Activated T-cell treated with anti-CD3 and anti-CD28 coated beads, Interleukin-2, amount 50 U/mL, for 1 hour (primary cell): ENCODE data around the gene REEP5.
"Not testable (repeated sequence)": the region's sequence is repeated elsewhere in the genome, so short reads cannot be mapped to it uniquely, and the experiment has no call there.

ENCODE experiments used
- DNase-seq: peaks from one replicate; pipeline ENCODE4 v3.0.0-alpha.2; 2020

Gene REEP5

DNA sequence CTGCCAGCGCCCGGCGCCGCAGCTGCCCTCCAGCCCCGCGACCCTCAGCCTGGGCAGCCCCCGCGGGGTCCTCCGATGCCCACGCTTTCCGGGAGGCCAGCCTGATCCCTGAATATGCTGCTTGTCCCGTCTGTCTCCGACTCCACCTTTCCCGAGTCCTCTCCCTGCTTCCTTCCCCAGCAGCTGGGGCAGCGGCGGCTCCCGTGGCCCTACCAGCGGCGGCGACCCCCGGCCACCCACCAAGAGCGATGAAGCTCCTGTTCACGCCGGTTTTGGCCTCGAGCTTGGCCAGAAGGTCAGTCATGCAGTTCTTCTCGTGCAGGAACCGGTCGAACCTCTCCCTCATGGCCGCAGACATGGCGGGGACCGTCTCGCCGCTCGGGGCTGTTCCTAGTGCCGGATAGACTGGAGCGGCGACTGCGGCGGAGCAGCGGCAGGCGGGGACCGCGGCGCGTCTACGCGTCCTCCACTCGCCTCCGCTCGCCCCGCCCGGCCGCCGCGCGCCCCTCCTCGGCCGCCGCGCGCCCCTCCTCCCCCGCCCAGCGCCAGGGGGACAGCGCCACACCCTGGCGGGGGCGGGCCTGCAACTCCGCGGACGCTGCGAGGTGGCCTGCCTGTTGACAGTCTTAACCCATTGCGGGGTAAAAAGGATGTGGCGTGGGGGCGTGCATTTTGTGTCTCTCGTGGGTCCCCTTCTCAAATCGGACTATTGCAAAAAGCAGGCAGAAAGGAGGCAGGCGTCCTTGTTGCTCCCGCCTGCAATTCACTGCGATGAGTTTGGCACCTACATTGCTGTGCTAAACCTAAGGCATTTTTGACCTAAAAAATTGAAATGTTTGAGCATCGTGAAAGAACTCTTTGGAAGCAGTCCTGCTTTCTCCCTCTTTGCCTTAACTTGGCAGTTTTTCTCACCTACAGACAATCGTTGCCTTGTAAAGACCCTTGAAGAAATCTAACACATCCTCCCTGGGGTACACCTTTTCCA is at the start of gene REEP5:
REEP5 (minus strand) TSS at position 395 of the 985 bp plus-strand sequence; CDS start at position 358, 37 bp downstream.
- DNase-seq = peak; percentile 88

DNA sequence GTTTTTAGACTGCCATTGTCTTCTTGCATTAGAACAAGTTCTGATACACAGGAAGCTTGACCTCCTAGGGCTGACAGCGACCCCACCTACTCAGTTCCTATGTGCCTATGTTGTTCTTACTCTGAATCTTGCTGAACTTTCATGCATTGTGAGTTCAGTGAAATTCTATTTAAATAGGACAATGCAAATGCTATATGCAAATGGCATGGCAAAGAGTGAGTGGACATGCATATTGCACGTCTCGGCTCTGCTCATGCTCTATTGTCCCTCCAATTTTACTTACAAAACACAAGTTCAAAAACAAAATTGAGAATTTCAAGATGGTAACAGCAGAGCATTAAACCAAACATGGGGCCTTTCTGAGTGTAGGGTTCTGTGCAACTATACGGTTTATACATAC is 49.2 kb upstream of the REEP5 start:
- DNase-seq = no peak

DNA sequence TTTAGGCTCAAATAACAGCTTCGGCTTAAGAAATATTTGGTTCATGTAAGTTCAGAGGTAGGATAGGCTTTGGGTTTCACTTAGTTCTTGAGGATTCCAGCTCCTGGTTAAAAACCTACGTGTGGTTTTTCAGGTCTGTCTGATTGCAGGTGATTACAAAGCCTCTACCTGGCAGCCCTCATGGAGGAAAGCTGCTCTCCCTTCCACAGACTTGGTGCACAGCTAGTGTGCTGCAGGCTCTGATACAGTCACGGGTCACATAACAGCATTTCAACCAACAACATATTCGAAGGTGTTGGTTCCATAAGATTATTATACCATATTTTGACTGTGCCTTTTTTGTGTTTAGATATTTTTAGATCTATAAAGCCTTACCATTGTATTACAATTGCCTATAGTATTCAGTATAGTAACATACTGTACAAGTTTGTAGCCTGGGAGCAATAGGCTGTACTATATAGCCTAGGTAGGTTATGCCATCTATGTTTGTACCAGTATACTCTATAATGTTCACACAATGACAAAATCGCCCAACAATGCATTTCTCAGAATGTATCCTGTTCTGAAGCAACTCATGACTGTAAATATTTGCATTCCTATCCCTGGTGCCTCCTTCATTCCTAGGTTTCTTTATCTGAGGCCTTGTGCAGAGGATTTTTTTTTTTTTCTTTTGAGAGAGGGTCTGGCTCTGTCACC is 46.5 kb upstream of the REEP5 start:
- no peak for DNase-seq

DNA sequence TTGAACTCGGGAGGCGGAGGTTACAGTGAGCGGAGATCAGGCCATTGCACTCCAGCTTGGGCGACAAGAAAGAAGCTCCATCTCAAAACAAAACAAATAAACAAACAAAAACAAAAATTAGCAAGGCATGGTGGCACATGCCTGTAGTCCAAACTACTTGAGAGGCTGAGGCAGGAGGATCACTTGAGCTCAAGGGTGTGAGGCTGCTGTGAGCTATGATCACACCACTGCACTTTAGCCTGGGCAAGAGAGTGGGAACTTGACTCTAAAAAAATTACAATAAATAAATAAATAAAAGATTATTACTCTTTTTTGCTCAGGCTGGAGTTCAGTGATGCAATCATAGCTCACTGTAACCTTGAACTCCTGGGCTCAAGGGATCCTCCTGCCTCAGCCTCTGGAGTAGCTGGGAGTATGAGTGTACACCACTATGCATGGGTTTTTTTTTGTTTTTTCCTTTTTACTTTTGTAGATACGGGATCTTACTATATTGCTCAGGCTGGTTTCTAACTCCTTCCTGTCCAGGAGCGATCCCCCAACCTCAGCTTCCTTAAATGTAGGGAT is 45.6 kb upstream of the REEP5 start:
- no peak for DNase-seq

DNA sequence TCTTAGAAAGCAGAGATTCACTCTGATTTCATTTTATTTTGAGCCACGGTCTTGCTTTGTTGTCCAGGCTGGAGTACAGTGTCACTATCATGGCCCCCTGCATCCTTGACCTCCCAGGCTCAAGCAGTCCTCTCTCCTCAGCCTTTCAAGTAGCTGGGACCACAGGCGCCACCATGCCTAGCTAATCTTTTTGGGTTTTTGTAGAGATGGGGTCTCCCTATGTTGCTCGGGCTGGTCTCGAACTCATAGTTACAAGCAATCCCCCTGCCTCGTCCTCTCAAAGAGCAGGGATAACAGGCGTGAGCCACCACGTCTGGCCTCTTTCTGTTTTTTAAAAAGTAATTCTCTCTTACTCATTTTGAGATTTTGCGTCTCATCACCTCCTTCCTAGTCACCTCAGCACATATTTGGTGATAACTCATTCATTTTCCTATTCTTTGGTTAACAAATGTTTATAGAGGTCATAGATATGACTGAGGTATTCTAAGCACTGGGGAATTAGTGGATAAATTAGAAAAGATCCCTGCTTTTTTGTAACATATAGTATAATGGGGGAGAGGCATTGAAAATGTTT is 43.8 kb upstream of the REEP5 start:
- DNase-seq = no peak

DNA sequence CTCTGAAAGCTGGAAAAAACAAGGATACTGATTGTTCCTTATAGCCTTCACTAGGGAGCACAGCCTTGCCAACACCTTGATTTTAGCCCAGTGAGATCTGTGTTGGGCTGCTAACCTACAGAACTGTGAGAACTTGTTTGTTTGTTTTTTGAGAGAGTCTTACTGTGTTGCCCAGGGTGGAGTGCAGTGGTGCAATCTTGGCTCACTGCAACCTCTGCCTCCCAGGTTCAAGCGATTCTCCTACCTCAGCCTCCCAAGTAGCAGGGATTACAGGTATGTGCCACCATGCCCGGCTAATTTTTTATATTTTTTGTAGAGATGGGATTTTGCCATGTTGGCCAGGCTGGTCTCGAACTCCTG is 41.3 kb upstream of the REEP5 start:
- DNase-seq = not testable (repeated sequence)

DNA sequence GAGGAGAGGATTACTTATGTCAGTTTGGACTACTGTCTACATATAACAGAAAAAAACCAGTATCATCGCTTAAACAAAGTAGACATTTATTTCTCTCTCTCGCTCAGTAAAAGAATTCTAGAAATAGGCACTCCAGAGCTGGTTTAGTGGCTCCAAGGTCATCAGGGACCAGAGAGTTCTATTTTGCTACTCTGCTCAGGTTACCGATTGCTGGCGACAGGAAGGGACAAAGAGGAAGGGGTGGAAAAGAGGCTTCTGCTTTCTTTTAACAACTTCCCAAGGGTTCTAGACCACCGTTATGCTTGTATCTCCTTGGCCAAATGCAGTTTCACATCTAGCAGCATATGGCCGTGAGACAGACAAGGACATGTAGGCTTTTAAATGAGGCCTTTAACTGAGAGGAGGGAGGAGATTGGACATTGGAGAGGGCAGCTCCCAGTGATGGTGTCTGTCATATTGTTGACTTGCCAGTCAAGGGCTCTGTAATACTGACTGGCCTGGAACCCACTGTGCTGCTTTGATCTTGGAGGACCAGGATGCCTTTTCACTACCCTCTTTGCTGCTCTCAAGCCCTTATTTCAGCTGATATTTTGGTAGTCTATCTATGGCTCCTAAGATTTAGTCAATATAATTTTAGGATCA is 39.0 kb upstream of the REEP5 start:
- no peak for DNase-seq

DNA sequence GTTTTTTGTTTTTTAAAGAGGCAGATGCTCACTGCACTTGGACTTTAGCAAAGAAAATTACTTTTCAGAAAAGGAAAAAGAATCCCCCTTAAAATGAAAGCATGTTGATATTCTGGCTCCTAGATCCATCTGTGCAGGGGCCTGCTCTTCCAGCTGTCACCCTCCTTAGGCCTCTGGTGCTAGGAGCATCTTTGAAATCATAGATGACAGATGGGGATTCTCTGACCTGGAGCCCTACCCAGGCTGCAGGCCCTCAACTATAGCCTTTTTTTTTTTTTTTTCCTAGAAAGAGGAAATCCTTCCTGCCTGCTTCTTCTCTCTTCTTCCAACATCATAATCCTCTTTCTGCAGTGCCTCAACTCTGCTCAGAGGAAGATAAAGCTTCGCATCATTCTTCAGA is 38.3 kb upstream of the REEP5 start:
- no peak for DNase-seq

DNA sequence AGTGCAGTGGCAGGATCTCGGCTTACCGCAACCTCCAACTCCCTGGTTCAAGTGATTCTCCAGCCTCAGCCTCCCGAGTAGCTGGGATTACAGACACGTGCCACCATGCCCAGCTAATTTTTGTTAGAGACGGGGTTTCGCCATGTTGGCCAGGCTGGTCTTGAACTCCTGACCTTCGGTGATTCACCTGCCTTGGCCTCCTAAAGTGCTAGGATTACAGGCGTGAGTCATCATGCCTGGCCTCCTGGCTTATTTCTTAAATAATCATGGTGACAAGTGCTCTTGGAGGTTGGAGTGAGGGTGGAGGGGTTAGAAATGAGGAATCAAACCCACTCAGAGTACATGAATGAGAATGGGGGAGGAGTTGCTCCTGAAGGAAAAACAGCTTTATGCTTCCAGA is 37.8 kb upstream of the REEP5 start:
- not testable (repeated sequence) for DNase-seq

DNA sequence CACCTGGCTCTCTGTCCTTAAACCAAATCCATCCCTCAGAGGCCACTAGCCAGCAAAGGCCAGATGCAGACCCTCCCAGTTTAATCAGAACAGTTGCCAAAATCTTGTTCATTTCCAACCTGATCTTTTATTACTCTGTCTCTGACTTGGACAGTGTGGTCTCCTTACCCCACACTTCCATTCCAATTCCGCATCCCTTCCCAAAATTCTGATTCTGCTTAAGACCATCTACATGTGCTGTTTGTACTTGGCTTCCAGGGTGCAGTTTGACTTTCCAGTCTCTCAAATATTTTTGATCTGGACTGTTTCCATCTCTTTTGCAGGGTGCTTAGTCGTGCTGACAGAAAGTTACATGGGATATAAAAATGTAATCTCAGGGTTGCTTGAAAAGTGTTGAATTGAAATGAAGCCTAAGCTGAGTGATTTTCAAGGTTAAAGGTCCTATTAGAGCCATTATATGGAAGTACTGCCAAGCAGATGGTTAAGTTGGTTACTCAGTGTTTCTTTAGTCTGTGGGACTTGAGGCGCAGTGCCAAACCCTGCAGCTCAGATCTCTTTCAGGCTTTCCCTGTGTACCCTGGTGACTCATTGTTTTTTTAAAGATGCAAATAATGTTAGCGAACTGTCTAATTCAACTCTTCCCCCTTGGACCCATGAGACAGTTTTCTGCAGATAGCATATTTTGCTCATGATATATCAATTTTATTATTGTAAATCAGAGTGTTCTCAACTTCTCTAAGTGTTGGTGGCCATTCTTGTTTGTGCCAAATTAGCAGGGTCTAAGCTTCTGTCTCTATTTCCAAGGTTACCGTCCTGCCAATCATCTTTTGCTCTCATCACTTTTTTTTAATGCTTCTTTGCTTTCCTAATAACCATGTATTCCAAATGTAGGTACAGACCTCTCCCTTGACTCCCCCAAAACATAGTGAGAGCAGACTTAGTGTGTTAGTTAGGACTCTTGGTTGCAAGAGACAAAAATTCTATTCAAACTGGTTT is 36.4 kb upstream of the REEP5 start:
- DNase-seq = no peak

DNA sequence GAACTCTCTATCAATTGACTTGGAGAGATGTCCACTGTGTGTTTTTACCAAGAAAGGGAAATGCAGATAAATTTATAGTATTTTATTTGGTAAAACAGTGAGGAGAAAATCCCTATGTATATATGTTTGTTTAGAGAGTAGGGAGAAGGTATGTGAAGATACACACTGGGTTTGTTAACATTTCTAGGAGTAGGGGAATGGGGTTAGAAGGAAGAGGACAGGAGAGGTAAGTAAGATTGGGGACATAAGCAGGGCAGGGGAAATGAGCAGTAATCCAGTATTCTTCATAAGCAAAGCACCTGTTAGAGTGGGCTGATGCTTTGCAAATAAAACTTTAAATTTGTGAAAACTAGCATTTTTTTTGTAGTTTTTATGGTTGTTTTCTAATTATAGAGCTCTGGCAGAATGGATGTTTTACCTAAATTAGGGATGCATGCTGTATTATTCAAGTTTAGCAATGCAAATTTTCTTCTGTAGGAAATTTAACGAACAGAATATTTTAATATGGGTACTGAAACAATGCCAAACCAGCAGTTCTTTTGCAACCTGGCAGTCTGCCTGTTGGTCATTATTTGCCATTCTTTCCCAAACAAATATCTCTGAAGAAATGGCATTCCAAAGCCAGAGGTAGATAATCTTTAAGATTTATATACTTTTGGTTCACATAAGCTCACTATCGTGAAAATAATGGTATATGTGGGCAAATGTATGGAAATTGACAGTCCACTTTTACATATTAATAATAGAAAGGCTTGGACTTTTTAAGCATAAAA is 35.2 kb upstream of the REEP5 start:
- DNase-seq = no peak

DNA sequence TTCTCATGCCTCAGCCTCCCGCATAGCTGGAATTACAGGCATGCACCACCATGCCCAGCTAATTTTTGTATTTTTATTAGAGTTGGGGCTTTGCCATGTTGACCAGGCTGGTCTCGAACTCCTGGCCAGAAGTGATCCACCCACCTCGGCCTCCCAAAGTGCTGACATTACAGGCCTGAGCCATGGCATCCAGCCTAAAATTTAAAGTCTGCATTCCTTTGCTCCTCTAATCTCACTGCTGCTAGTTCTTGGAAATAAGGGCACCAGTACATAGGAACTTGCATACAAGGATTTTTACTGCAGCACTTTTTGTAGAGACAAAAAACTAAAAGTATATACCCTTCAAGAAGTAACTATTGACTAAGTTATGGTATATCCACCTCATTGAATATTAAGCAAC is 34.6 kb upstream of the REEP5 start:
- no peak for DNase-seq

DNA sequence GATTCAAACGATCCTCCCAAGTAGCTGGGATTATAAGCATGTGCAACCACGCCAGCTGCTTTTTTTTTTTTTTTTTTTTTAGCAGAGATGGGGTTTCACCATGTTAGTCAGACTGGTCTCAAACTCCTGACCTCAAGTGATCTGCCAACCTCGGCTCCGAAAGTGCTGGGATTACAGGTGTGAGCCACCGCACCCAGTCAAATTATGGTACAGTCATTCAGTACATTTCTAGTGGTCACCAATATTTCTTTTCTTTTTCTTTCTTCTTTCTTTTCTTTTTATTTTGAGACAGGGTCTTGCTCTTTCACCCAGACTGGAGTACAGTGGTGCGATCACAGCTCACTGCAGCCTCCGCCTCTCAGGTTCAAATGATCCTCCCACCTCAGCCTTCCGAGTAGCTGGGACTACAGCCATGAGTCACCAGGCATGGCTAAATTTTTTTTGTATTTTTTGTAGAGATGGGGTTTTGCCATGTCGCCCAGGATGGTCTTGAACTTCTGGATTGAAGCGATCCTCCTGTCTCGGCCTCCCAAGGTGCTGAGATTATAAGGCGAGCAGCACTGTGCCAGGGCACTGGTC is 29.2 kb upstream of the REEP5 start:
- no peak for DNase-seq

DNA sequence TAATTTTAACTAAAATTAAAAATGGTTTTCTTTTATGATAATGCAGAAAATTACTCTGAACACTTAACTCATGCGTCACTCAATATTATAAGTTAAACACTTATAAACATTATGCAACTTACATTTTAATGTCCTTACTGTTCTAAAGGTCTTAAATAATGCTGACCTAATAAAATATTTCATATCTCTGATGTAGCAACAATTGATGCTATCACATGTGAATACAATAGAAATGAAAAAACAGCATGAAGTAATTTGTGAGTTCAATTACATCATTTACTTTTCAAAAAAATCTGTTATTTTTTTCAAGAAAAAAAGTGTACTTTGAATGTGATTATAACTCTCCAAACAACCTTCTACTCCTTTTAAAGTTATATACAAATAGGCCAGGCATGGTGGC is 26.4 kb upstream of the REEP5 start:
- DNase-seq = no peak

DNA sequence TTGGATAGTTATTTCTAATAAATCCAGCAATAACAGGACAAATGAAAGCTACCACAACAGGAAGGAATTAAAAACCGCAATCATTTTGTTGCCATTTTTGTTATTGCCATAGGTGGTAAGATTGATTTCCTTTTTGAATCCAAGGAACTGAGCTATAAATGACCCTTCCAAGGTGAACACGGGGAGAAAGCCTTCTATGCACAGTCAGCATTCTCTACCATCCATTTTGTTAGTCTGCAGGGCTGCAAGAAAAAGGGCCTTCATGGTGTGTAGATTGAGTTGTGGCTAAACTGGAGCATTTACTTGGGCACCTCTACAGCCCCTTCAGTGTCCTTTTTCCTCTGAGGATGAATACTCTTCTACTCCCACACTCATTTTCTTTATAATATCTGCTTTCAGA is 18.6 kb upstream of the REEP5 start:
- DNase-seq = no peak

DNA sequence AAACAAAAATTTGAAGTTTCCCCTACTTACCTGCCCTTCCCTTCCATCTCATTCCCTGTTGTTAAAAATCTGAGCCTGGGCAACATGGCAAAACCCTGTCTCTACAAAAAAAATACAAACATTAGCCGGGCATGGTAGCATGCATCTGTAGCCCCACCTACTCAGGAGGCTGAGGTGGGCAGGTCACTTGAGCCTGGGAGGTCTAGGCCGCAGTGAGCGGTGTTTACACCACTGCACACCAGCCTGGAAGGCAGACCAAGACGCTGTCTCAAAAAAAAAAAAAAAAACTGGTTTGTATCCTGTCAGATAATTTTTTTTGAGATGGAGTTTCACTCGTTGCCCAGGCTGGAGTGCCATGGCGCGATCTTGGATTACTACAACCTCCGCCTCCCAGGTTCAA is 16.3 kb upstream of the REEP5 start:
- no peak for DNase-seq

DNA sequence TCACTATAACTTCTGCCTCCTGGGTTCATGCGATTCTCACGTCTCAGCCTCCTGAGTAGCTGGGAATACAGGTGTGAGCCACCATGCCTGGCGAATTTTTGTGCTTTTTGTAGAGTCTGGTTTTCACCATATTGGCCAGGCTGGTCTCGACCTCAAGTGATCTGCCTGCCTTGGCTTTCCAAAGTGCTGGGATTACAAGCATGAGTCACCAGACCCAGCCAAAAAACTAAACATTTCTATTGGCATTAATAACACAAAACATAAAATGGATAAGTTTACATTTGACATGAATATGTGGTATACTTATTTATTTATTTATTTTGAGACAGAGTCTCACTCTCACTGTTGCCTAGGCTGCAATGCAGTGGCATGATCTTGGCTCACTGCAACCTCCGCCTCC is 13.6 kb upstream of the REEP5 start:
- DNase-seq = no peak

DNA sequence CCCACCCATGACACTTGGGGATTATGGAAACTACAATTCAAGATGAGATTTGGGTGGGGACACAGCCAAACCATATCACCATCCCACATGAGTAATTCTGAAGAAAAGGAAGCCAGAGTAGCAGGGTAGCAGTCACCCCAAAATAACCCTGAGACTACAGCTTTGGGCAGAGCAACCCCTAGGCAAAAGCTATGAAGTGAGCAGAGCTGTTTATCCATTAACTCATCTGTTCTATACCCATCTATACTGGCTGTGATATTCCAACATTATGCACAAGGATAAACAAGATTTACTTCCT is 12.3 kb upstream of the REEP5 start:
- no peak for DNase-seq

DNA sequence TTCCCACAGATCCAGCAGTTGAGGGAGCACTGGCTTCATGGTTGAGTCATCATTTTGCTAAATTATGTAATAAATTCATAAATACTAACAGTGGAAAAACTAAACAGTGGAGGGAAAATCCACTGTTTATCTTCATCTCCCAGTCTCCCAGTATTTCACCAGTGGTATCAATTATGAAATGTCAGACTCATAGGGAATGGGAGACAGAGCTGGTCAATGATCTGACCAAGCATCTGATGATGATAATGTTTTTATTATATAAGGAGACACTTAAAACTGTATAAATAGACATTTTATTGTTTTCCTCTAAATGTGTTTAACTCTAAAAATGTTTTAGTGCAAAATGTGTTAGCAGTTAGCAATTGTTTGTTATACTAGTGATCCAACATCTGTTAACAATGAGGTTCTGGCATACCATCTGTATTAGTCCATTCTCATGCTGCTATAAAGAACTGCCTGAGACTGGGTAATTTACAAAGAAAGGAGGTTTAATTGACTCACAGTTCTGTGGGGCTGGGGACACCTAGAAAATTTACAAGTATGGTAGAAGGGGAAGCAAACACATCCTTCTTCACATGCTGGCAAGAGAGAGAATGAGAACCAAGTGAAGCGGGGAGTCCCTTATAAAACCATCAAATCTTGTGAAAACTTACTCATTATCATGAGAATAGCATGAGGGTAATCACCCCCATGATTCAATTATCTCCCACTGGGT is 11.8 kb upstream of the REEP5 start:
- no peak for DNase-seq

DNA sequence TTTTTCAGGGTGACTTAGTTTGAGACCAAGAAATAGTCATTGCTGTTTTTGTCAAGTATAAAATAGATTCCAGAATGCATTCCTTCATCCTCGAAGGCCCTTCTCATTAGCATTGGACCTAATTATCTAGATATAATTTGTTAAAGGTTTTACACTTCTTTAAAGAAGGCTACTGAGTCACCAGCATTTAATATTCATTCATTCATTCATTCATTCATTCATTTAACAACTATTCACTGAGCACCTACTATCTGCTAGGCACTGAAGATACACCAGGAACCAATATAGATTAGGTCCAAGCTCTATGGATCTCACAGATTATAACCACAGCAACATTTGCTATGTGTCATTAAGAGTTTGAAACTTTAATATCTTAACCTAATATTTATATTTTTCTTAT is 11.1 kb upstream of the REEP5 start:
- DNase-seq = no peak
